Suprapubic skin (tissue), 4 donors: ENCODE measurements around the gene SLC1A3.

Source experiments
- POLR2A ChIP-seq, 2 donors: fragments of 450-650 bp; IDR thresholded peaks; one replicate each; pipeline ENCODE4 v1.6.1; 2017; ENCODE audit warnings: antibody characterized with exemption in 2 of 2, mild to moderate bottlenecking in 2 of 2, moderate library complexity in 2 of 2
- POLR2AphosphoS5 ChIP-seq, 3 donors: sonication (generic); formaldehyde crosslinking; IDR thresholded peaks; one replicate each; pipeline ENCODE4 v1.6.1; 2017; ENCODE audit warnings: antibody characterized with exemption in 3 of 3
- TF ChIP-seq, protein P1 (sequence below), 2 donors: fragments of 200-600 bp in 1 of 2; fragments of 450-650 bp in 1 of 2; sonication (generic) in 1 of 2; IDR thresholded peaks; one replicate each; pipeline ENCODE4 v1.5.1; 2016 to 2019; ENCODE audit warnings: antibody characterized with exemption in 2 of 2, mild to moderate bottlenecking in 1 of 2, moderate library complexity in 1 of 2

DNA sequence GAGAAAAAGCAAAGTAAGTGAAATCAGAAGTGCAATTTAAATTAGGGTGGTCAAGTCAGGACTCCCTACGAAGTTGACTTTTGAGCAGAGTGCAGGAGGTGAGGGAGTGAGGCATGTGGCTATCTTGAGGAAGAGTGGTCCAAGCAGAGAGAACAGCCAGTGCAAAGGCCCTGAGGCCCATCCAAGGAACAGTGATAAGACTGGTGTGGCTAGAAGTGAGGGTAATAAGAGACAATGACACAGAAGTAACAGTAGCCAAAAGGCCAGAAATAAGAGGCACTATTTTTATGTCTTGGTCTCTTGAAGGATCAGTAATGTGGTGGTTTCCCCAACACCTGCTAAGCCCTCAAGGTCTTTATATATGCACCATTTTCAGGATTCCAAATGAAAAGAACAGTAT, 120.4 kb downstream of the SLC1A3 start:
- TF ChIP-seq, protein P1, sequence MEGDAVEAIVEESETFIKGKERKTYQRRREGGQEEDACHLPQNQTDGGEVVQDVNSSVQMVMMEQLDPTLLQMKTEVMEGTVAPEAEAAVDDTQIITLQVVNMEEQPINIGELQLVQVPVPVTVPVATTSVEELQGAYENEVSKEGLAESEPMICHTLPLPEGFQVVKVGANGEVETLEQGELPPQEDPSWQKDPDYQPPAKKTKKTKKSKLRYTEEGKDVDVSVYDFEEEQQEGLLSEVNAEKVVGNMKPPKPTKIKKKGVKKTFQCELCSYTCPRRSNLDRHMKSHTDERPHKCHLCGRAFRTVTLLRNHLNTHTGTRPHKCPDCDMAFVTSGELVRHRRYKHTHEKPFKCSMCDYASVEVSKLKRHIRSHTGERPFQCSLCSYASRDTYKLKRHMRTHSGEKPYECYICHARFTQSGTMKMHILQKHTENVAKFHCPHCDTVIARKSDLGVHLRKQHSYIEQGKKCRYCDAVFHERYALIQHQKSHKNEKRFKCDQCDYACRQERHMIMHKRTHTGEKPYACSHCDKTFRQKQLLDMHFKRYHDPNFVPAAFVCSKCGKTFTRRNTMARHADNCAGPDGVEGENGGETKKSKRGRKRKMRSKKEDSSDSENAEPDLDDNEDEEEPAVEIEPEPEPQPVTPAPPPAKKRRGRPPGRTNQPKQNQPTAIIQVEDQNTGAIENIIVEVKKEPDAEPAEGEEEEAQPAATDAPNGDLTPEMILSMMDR (IDR thresholded peaks at IDR 0.05), result no peak
- TF ChIP-seq POLR2A (IDR thresholded peaks at IDR 0.05), result no peak
- TF ChIP-seq POLR2AphosphoS5 (IDR thresholded peaks at IDR 0.05), result no peak
